Natural killer cell (primary cell): ENCODE data around the gene PPFIA3. TPM values are rescaled to one million over a fixed set of nuclear protein-coding genes. Genes with fewer than 3 reads are reported as not detected.

Experiments
- ATAC-seq, 3 donors: fragments of 150-1000 bp in 2 of 3; fragments of 200-7000 bp in 1 of 3; cut with Tn5 transposase; 1 replicate in 1 of 3; 2 replicates in 2 of 3; pipeline ENCODE4 v1.10.0; 2021; ENCODE audit warnings: mild to moderate bottlenecking in 2 of 3, moderate library complexity in 2 of 3
- DNase-seq, 2 donors: peaks; one replicate each; pipeline versions ENCODE4 v3.0.0 to v3.0.0-alpha.2; 2013 to 2021; ENCODE audit warnings: mixed read lengths in 1 of 2
- H3K27ac ChIP-seq: one replicate; pipeline ENCODE4 v1.5.1; 2013; ENCODE audit warnings: mild to moderate bottlenecking, low read length
- H3K27me3 ChIP-seq: one replicate; pipeline ENCODE4 v1.6.1; 2013; ENCODE audit warnings: low read length; ENCODE audit not compliant: control insufficient read depth, insufficient read depth
- H3K36me3 ChIP-seq: one replicate; pipeline ENCODE4 v1.6.1; 2013; ENCODE audit warnings: low read length; ENCODE audit not compliant: control insufficient read depth, insufficient read depth
- H3K4me1 ChIP-seq: one replicate; pipeline ENCODE4 v1.6.1; 2013; ENCODE audit warnings: low read length; ENCODE audit not compliant: control insufficient read depth, insufficient read depth
- H3K4me3 ChIP-seq: one replicate; pipeline ENCODE4 v1.5.1; 2013; ENCODE audit warnings: low read length
- H3K9me3 ChIP-seq: one replicate; pipeline ENCODE4 v1.6.1; 2013; ENCODE audit warnings: low read length; ENCODE audit not compliant: control insufficient read depth, insufficient read depth
- H3K27ac Mint-ChIP-seq, 2 donors: one replicate each; pipeline ENCODE4 v1.8.0; 2022; ENCODE audit warnings: mild to moderate bottlenecking in 2 of 2, mixed read lengths in 2 of 2, moderate library complexity in 1 of 2
- H3K27me3 Mint-ChIP-seq, 2 donors: one replicate each; pipeline ENCODE4 v1.8.0; 2022; ENCODE audit warnings: low read depth in 2 of 2, mixed read lengths in 2 of 2
- H3K36me3 Mint-ChIP-seq: one replicate; pipeline ENCODE4 v1.8.0; 2022; ENCODE audit warnings: mixed read lengths
- H3K4me1 Mint-ChIP-seq, 2 donors: one replicate each; pipeline ENCODE4 v1.8.0; 2022; ENCODE audit warnings: mixed read lengths in 2 of 2
- H3K4me3 Mint-ChIP-seq: one replicate; pipeline ENCODE4 v1.8.0; 2022; ENCODE audit warnings: mild to moderate bottlenecking, moderate library complexity, mixed read lengths
- H3K9me3 Mint-ChIP-seq, 2 donors: one replicate each; pipeline ENCODE4 v1.8.0; 2022; ENCODE audit warnings: mixed read lengths in 2 of 2
- WGBS: methylation state at CpG from one replicate; pipeline ENCODE4 v1.1.7; 2013; ENCODE audit warnings: missing lambda C conversion rate; ENCODE audit not compliant: insufficient coverage; 5-methylcytosine and 5-hydroxymethylcytosine counted together
- intact Hi-C: fragments of 100-400 bp; cut with micrococcal nuclease; formaldehyde crosslinking; loops from one replicate; pipeline ENCODE4 v1.14.2; 2022
- total RNA-seq, 4 donors: library from RNA; stranded (reverse); fragments of 120-200 nt in 1 of 4; gene quantifications; one replicate each; pipeline versions ENCODE4 v1.2.3 to v1.2.4, GENCODE V29; 2013 to 2022
- TF ChIP-seq, protein P1 (sequence below): fragments of 200-600 bp; IDR thresholded peaks from one replicate; pipeline ENCODE4 v1.8.0; 2022; ENCODE audit warnings: antibody characterized with exemption

PPFIA3 gene
- total RNA-seq, 3 donors from 2014 or later (not counting 1 experiment from before 2014, with no cell fraction given) = 5.3 to 5.5 (median 5.3) TPM

- peaks cover 2 to 4% of the 10 kb centered on the region in 2 donors for H3K9me3 Mint-ChIP-seq
- ATAC-seq = no peak
- H3K4me3 ChIP-seq = no peak overlapping the region
- no peak overlapping the region for H3K27ac Mint-ChIP-seq
- no peaks in the 10 kb centered on the region for H3K36me3 Mint-ChIP-seq
- peaks cover 0 to 3% of the 10 kb centered on the region in 2 donors for H3K27me3 Mint-ChIP-seq
- H3K36me3 ChIP-seq = no peaks in the 10 kb centered on the region
- no peaks in the 10 kb centered on the region for H3K4me1 Mint-ChIP-seq
- TF ChIP-seq, protein P1, sequence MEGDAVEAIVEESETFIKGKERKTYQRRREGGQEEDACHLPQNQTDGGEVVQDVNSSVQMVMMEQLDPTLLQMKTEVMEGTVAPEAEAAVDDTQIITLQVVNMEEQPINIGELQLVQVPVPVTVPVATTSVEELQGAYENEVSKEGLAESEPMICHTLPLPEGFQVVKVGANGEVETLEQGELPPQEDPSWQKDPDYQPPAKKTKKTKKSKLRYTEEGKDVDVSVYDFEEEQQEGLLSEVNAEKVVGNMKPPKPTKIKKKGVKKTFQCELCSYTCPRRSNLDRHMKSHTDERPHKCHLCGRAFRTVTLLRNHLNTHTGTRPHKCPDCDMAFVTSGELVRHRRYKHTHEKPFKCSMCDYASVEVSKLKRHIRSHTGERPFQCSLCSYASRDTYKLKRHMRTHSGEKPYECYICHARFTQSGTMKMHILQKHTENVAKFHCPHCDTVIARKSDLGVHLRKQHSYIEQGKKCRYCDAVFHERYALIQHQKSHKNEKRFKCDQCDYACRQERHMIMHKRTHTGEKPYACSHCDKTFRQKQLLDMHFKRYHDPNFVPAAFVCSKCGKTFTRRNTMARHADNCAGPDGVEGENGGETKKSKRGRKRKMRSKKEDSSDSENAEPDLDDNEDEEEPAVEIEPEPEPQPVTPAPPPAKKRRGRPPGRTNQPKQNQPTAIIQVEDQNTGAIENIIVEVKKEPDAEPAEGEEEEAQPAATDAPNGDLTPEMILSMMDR = no peak
- 94% methylated on average over 26 of the region's 26 CpGs for WGBS
- H3K9me3 ChIP-seq = peaks cover 9% of the 10 kb centered on the region
- intact Hi-C loops = no loop called here
- H3K27ac ChIP-seq = no peak overlapping the region
- no peaks in the 10 kb centered on the region for H3K4me1 ChIP-seq
- no peaks in the 10 kb centered on the region for H3K27me3 ChIP-seq
- no peak overlapping the region for H3K4me3 Mint-ChIP-seq
- no peak for DNase-seq
Measured at GRCh38 chr19:49182848-49183375, 63.6 kb downstream of the PPFIA3 start.

DNA sequence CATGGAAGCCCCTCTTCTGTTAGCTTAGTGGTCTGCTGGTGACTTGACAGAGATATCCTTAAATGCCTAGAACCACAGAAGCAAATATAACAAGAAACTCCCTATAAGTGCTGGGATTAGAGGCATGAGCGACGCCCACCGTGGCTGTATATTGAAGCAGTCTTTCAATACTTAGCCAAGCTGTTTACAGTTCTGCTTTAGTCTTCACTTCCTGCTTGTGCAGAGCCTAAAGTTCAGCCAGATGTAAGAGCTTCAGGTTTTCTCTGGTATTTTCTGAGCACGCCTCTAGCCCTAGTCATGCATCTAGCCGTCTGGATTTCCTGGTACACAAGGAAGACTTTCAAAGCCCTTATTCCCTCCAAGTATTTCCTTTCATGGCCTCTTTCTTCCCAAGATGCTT is 66.8 kb downstream of the PPFIA3 start:
- intact Hi-C loops = no loop called here
- H3K27ac ChIP-seq = no peak overlapping the region
- ATAC-seq = no peak
- TF ChIP-seq, protein P1 = no peak
- H3K4me1 ChIP-seq = no peaks in the 10 kb centered on the region
- H3K4me1 Mint-ChIP-seq = peaks cover 4 to 8% of the 10 kb centered on the region in 2 donors
- H3K36me3 ChIP-seq = no peaks in the 10 kb centered on the region
- H3K9me3 Mint-ChIP-seq = peaks cover 2 to 4% of the 10 kb centered on the region in 2 donors
- peaks cover 0 to 3% of the 10 kb centered on the region in 2 donors for H3K27me3 Mint-ChIP-seq
- H3K36me3 Mint-ChIP-seq = no peaks in the 10 kb centered on the region
- no peak overlapping the region for H3K4me3 Mint-ChIP-seq
- no peak overlapping the region for H3K4me3 ChIP-seq
- H3K27me3 ChIP-seq = no peaks in the 10 kb centered on the region
- no peak for DNase-seq
- peaks cover 9% of the 10 kb centered on the region for H3K9me3 ChIP-seq
- 80% methylated on average over 5 of the region's 5 CpGs for WGBS
- no peak overlapping the region for H3K27ac Mint-ChIP-seq

DNA sequence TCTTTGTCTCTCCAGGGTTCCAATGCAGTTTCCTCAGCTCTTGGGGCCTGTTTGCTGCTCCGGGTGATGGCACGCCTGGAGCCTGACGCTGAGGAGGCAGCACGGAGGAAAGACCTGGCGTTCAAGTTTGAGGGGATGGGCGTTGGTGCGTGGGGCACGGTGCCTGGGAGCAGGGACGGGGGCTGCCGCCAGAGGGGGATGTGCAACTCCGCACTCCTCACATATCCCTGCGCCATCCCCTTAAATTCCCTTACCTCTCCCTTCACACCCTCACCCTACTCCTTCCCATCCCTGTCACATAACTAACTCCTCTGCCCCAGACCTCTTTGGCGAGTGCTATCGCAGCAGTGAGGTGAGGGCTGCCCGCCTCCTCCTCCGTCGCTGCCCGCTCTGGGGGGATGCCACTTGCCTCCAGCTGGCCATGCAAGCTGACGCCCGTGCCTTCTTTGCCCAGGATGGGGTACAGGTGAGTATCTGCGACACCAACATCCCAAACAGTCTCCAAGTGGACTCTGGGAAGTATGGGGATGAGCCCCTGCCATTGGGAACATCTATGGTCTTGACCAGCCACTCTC is 69.4 kb downstream of the PPFIA3 start:
- intact Hi-C loops = no loop called here
- Histone ChIP-seq H3K4me1 (no peaks in the 10 kb centered on the region), H3K27me3 (no peaks in the 10 kb centered on the region), H3K9me3 (peaks cover 3% of the 10 kb centered on the region), H3K36me3 (no peaks in the 10 kb centered on the region), H3K4me3 (no peak overlapping the region), H3K27ac (no peak overlapping the region)
- peaks cover 4 to 8% of the 10 kb centered on the region in 2 donors for H3K4me1 Mint-ChIP-seq
- DNase-seq (no peak), ATAC-seq (no peak)
- no peak overlapping the region for H3K27ac Mint-ChIP-seq
- TF ChIP-seq, protein P1 = no peak
- 96% methylated on average over 20 of the region's 21 CpGs for WGBS
- H3K36me3 Mint-ChIP-seq = no peaks in the 10 kb centered on the region
- H3K9me3 Mint-ChIP-seq = peaks cover 0 to 4% of the 10 kb centered on the region in 2 donors
- no peak overlapping the region for H3K4me3 Mint-ChIP-seq
- H3K27me3 Mint-ChIP-seq = peaks cover 0 to 3% of the 10 kb centered on the region in 2 donors

DNA sequence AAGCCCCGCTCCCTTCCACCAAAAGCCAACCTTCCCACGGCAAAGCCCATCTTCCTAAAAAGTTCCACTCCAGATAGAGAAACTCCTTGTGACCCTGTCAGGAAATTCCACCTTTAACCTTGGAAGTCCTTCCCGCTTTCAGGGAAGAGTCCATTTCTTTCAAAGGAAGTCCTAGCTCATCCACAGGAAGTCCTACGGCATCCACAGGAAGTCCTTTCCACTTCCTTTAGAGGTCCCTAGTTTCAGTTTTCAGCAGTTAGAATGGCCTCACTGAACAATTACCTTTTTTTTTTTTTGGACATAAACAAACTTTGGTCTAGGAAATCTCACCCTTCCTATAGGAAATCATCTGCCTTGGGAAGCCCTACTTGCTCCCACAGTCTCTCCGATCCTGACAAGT is 69.9 kb downstream of the PPFIA3 start:
- WGBS = 71% methylated on average over 5 of the region's 5 CpGs

More for the DNA sequence above, 69.9 kb downstream of the PPFIA3 start:
- no peaks in the 10 kb centered on the region for H3K36me3 Mint-ChIP-seq
- peaks cover 4 to 8% of the 10 kb centered on the region in 2 donors for H3K4me1 Mint-ChIP-seq
- no peaks in the 10 kb centered on the region for H3K9me3 Mint-ChIP-seq
- H3K4me3 Mint-ChIP-seq = no peak overlapping the region
- peaks cover 3% of the 10 kb centered on the region for H3K9me3 ChIP-seq
- no peaks in the 10 kb centered on the region for H3K27me3 ChIP-seq
- H3K27ac Mint-ChIP-seq = no peak overlapping the region
- H3K27ac ChIP-seq = no peak overlapping the region
- H3K36me3 ChIP-seq = no peaks in the 10 kb centered on the region
- H3K4me1 ChIP-seq = no peaks in the 10 kb centered on the region
- no peak for ATAC-seq
- H3K4me3 ChIP-seq = no peak overlapping the region
- intact Hi-C loops = no loop called here
- no peaks in the 10 kb centered on the region for H3K27me3 Mint-ChIP-seq
- no peak for DNase-seq
- TF ChIP-seq, protein P1 = no peak
